DND-41 (cell line): ENCODE measurements around the gene AKAP10.

Experiments used
- EZH2 ChIP-seq: IDR thresholded peaks from 3 replicates; pipeline ENCODE4 v1.6.1; 2012; ENCODE audit warnings: borderline replicate concordance, low read depth, mild to moderate bottlenecking, moderate library complexity, low read length, inconsistent platforms; ENCODE audit not compliant: severe bottlenecking
- TF ChIP-seq, protein P1 (sequence below): IDR thresholded peaks from 2 replicates; pipeline ENCODE4 v1.5.1; 2012; ENCODE audit warnings: borderline replicate concordance, low read length, moderate library complexity, mild to moderate bottlenecking; ENCODE audit not compliant: poor library complexity, severe bottlenecking; ENCODE audit errors: extremely low read depth

GRCh38 chr17:19958023-19958422 lies 19.6 kb downstream of the AKAP10 start:
- TF ChIP-seq, protein P1, sequence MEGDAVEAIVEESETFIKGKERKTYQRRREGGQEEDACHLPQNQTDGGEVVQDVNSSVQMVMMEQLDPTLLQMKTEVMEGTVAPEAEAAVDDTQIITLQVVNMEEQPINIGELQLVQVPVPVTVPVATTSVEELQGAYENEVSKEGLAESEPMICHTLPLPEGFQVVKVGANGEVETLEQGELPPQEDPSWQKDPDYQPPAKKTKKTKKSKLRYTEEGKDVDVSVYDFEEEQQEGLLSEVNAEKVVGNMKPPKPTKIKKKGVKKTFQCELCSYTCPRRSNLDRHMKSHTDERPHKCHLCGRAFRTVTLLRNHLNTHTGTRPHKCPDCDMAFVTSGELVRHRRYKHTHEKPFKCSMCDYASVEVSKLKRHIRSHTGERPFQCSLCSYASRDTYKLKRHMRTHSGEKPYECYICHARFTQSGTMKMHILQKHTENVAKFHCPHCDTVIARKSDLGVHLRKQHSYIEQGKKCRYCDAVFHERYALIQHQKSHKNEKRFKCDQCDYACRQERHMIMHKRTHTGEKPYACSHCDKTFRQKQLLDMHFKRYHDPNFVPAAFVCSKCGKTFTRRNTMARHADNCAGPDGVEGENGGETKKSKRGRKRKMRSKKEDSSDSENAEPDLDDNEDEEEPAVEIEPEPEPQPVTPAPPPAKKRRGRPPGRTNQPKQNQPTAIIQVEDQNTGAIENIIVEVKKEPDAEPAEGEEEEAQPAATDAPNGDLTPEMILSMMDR: no peak
- TF ChIP-seq EZH2: no peak
